ENCODE measurements around the gene HINT3. TPM values are rescaled to one million over a fixed set of nuclear protein-coding genes. Genes with fewer than 3 reads are reported as not detected.

The HINT3 gene
- total and polyA plus RNA-seq, 2 experiments from 2014 or later, result 1.8 to 8.0 TPM

DNA sequence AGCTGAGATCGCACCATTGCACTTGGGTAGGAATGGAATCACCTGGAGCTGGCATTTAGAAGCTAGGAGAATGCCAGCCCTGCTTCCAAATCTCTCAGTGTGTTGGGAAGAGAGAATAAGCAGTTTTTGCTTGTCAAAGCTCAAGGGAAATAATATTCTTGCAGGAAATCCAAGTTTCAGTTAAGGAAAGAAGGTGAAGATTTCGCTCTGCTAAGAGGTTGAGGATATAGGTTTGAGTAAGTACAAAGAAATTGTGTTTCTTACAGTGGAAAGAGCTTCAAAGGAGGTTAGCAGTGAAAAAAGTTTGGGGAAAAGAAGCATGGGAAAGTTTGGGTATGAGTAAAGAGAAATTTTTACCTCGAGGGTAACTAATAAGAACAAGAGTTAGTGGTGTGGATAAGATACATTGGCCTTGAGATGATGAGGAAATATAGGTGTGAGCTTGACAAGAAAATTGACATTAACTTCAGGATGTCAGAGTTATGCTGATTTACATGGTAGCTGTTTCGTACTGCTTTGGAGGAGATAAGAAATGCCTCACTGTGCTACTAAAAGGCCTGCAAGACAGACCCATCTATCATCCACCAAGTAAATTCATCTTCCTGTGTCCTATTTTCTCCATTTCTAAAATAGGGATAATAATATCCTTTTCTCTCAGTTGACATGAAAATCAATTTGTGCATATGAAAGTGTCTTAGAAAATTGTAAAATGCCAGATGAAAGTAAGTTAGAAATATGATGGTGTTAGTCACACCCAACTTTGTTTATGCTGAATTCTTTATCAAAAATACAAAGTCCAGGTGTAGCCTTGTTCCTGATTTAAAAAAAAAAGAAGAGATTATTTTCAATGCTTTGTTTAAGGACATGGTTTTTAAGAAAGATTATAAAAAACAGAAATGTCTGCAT lies 12.8 kb upstream of the HINT3 start:
- no peaks in the 10 kb centered on the region for H3K36me3 Mint-ChIP-seq (ENCODE audit: low read depth)
- H3K4me3 ChIP-seq, result no peak overlapping the region
- TF ChIP-seq EZH2phosphoT487 (IDR thresholded peaks at IDR 0.05; ENCODE audit: unreplicated experiment) (no peak), POLR2AphosphoS5 (IDR thresholded peaks at IDR 0.05; ENCODE audit: low read depth) (no peak), EZH2 (IDR thresholded peaks at IDR 0.05; ENCODE audit: low read depth, unreplicated experiment) (no peak), REST (IDR thresholded peaks at IDR 0.05; ENCODE audit: unreplicated experiment) (no peak), CREB1 (CRISPR knock-in tag; IDR thresholded peaks at IDR 0.05; ENCODE audit: low read depth) (no peak), ZNF114 (CRISPR knock-in tag; IDR thresholded peaks at IDR 0.05) (no peak), NANOG (IDR thresholded peaks at IDR 0.05; ENCODE audit: borderline replicate concordance) (no peak), ZNF331 (CRISPR knock-in tag; IDR thresholded peaks at IDR 0.05; ENCODE audit: low read depth) (no peak), STAT1 (IDR thresholded peaks at IDR 0.05; ENCODE audit: unreplicated experiment) (no peak), JUNB (IDR thresholded peaks at IDR 0.05; ENCODE audit: unreplicated experiment) (no peak), CTCF (conservative IDR thresholded peaks at IDR 0.05; ENCODE audit: low read depth in 2 of 2) (no peak), ETS1 (IDR thresholded peaks at IDR 0.05) (no peak)
- TF ChIP-seq, protein P1, sequence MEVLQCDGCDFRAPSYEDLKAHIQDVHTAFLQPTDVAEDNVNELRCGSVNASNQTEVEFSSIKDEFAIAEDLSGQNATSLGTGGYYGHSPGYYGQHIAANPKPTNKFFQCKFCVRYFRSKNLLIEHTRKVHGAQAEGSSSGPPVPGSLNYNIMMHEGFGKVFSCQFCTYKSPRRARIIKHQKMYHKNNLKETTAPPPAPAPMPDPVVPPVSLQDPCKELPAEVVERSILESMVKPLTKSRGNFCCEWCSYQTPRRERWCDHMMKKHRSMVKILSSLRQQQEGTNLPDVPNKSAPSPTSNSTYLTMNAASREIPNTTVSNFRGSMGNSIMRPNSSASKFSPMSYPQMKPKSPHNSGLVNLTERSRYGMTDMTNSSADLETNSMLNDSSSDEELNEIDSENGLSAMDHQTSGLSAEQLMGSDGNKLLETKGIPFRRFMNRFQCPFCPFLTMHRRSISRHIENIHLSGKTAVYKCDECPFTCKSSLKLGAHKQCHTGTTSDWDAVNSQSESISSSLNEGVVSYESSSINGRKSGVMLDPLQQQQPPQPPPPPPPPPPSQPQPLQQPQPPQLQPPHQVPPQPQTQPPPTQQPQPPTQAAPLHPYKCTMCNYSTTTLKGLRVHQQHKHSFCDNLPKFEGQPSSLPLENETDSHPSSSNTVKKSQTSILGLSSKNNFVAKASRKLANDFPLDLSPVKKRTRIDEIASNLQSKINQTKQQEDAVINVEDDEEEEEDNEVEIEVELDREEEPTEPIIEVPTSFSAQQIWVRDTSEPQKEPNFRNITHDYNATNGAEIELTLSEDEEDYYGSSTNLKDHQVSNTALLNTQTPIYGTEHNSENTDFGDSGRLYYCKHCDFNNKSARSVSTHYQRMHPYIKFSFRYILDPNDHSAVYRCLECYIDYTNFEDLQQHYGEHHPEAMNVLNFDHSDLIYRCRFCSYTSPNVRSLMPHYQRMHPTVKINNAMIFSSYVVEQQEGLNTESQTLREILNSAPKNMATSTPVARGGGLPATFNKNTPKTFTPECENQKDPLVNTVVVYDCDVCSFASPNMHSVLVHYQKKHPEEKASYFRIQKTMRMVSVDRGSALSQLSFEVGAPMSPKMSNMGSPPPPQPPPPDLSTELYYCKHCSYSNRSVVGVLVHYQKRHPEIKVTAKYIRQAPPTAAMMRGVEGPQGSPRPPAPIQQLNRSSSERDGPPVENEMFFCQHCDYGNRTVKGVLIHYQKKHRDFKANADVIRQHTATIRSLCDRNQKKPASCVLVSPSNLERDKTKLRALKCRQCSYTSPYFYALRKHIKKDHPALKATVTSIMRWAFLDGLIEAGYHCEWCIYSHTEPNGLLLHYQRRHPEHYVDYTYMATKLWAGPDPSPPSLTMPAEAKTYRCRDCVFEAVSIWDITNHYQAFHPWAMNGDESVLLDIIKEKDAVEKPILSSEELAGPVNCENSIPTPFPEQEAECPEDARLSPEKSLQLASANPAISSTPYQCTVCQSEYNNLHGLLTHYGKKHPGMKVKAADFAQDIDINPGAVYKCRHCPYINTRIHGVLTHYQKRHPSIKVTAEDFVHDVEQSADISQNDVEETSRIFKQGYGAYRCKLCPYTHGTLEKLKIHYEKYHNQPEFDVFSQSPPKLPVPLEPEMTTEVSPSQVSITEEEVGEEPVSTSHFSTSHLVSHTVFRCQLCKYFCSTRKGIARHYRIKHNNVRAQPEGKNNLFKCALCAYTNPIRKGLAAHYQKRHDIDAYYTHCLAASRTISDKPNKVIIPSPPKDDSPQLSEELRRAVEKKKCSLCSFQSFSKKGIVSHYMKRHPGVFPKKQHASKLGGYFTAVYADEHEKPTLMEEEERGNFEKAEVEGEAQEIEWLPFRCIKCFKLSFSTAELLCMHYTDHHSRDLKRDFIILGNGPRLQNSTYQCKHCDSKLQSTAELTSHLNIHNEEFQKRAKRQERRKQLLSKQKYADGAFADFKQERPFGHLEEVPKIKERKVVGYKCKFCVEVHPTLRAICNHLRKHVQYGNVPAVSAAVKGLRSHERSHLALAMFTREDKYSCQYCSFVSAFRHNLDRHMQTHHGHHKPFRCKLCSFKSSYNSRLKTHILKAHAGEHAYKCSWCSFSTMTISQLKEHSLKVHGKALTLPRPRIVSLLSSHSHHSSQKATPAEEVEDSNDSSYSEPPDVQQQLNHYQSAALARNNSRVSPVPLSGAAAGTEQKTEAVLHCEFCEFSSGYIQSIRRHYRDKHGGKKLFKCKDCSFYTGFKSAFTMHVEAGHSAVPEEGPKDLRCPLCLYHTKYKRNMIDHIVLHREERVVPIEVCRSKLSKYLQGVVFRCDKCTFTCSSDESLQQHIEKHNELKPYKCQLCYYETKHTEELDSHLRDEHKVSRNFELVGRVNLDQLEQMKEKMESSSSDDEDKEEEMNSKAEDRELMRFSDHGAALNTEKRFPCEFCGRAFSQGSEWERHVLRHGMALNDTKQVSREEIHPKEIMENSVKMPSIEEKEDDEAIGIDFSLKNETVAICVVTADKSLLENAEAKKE (CRISPR knock-in tag; IDR thresholded peaks at IDR 0.05), result no peak
- no peaks in the 10 kb centered on the region for H3K27me3 ChIP-seq (ENCODE audit: insufficient read depth)
- H3K4me2 ChIP-seq, result no peak overlapping the region
- H3K9me2 ChIP-seq (ENCODE audit: insufficient read depth), result no peaks in the 10 kb centered on the region
- no peaks in the 10 kb centered on the region for H4K20me1 ChIP-seq (replicated peaks; ENCODE audit: insufficient read depth)
- no peaks in the 10 kb centered on the region for H3K27me3 Mint-ChIP-seq (ENCODE audit: insufficient read depth, low read depth, poor library complexity)
- H3K4me3 Mint-ChIP-seq, result no peak overlapping the region
- 0 out of 2 replicates have a peak, but pooled peaks cover 3% of the 10 kb centered on the region for H3F3A ChIP-seq (replicated peaks; ENCODE audit: low read depth)
- DNase-seq (ENCODE audit: low spot score), result no peak
- H3K79me2 ChIP-seq (replicated peaks; ENCODE audit: insufficient read depth), result no peaks in the 10 kb centered on the region
- no peak overlapping the region for H3K27ac ChIP-seq (ENCODE audit: low read depth)
- no peaks in the 10 kb centered on the region for H3K9me3 Mint-ChIP-seq
- no peaks in the 10 kb centered on the region for H3K4me1 ChIP-seq (ENCODE audit: insufficient read depth)
- ATAC-seq, result no peak
- H2AFZ ChIP-seq, result 0 out of 2 replicates have a peak overlapping the region, but pooled peaks have one; percentile 78
- H3K36me3 ChIP-seq (ENCODE audit: insufficient read depth), result no peaks in the 10 kb centered on the region
- H3K4me1 Mint-ChIP-seq, result no peaks in the 10 kb centered on the region
- no peak overlapping the region for H3K27ac Mint-ChIP-seq

Data from GM23338 (cell line).